ENCODE data around the gene ISG20.
"Not testable (repeated sequence)": the region's sequence is repeated elsewhere in the genome, so short reads cannot be mapped to it uniquely, and the experiment has no call there.

ISG20 gene

GRCh38 chr15:88641959-88642452, 3.2 kb downstream of the ISG20 start:
- Histone ChIP-seq H3K4me2 (ENCODE audit: low read length) (peak overlapping the region; percentile 99), H3K9me3 (ENCODE audit: control insufficient read depth, insufficient read depth, low read length) (no peaks in the 10 kb centered on the region), H3F3A (ENCODE audit: control insufficient read depth, insufficient read depth) (peaks cover 66% of the 10 kb centered on the region), H3K4me3 (ENCODE audit: low read length) (peak overlapping the region; percentile 87), H4K20me1 (ENCODE audit: control insufficient read depth, insufficient read depth, low read depth, low read length) (no peaks in the 10 kb centered on the region), H3K27ac (ENCODE audit: low read depth, low read length) (peak overlapping the region; percentile 97), H3K4me1 (ENCODE audit: control insufficient read depth, low read length) (peaks cover 91% of the 10 kb centered on the region), H3K27me3 (ENCODE audit: control insufficient read depth, low read length) (no peaks in the 10 kb centered on the region), H3K9me2 (replicated peaks; ENCODE audit: control insufficient read depth, low read length) (no peaks in the 10 kb centered on the region), H3K79me2 (ENCODE audit: control insufficient read depth, low read length) (peaks cover 87% of the 10 kb centered on the region), H3K36me3 (ENCODE audit: control insufficient read depth, low read length) (peaks cover 77% of the 10 kb centered on the region)
- TF ChIP-seq EZH2phosphoT487 (IDR thresholded peaks at IDR 0.05; ENCODE audit: borderline replicate concordance, low read length) (no peak), CTCF (IDR thresholded peaks at IDR 0.05; ENCODE audit: low read depth, low read length, poor library complexity, severe bottlenecking) (no peak)

- H3F3A ChIP-seq (ENCODE audit: control insufficient read depth, insufficient read depth) = peaks cover 68% of the 10 kb centered on the region
- not testable (repeated sequence) for H4K20me1 ChIP-seq (ENCODE audit: control insufficient read depth, insufficient read depth, low read depth, low read length); H3K9me3 ChIP-seq (ENCODE audit: control insufficient read depth, insufficient read depth, low read length); H3K27me3 ChIP-seq (ENCODE audit: control insufficient read depth, low read length); H3K9me2 ChIP-seq (replicated peaks; ENCODE audit: control insufficient read depth, low read length)
- H3K4me2 ChIP-seq (ENCODE audit: low read length) = peak overlapping the region; percentile 99
- peak overlapping the region; percentile 97 for H3K27ac ChIP-seq (ENCODE audit: low read depth, low read length)
- peaks cover 78% of the 10 kb centered on the region for H3K36me3 ChIP-seq (ENCODE audit: control insufficient read depth, low read length)
- H3K4me3 ChIP-seq (ENCODE audit: low read length) = peak overlapping the region; percentile 87
- H3K79me2 ChIP-seq (ENCODE audit: control insufficient read depth, low read length) = peaks cover 83% of the 10 kb centered on the region
- H3K4me1 ChIP-seq (ENCODE audit: control insufficient read depth, low read length) = peaks cover 91% of the 10 kb centered on the region
Observed at GRCh38 chr15:88642514-88642913, 3.7 kb downstream of the ISG20 start.

GRCh38 chr15:88644741-88645140, 5.9 kb downstream of the ISG20 start:
- no peaks in the 10 kb centered on the region for H4K20me1 ChIP-seq (ENCODE audit: control insufficient read depth, insufficient read depth, low read depth, low read length)
- H3K4me2 ChIP-seq (ENCODE audit: low read length) = peak overlapping the region; percentile 99
- H3K79me2 ChIP-seq (ENCODE audit: control insufficient read depth, low read length) = peaks cover 83% of the 10 kb centered on the region
- peaks cover 58% of the 10 kb centered on the region for H3F3A ChIP-seq (ENCODE audit: control insufficient read depth, insufficient read depth)
- TF ChIP-seq EZH2phosphoT487 (IDR thresholded peaks at IDR 0.05; ENCODE audit: borderline replicate concordance, low read length) (no peak), CTCF (IDR thresholded peaks at IDR 0.05; ENCODE audit: low read depth, low read length, poor library complexity, severe bottlenecking) (no peak)
- no peaks in the 10 kb centered on the region for H3K9me3 ChIP-seq (ENCODE audit: control insufficient read depth, insufficient read depth, low read length)
- peaks cover 84% of the 10 kb centered on the region for H3K36me3 ChIP-seq (ENCODE audit: control insufficient read depth, low read length)
- H3K27ac ChIP-seq (ENCODE audit: low read depth, low read length) = peak overlapping the region; percentile 97
- no peaks in the 10 kb centered on the region for H3K27me3 ChIP-seq (ENCODE audit: control insufficient read depth, low read length)
- peaks cover 93% of the 10 kb centered on the region for H3K4me1 ChIP-seq (ENCODE audit: control insufficient read depth, low read length)
- no peaks in the 10 kb centered on the region for H3K9me2 ChIP-seq (replicated peaks; ENCODE audit: control insufficient read depth, low read length)
- H3K4me3 ChIP-seq (ENCODE audit: low read length) = peak overlapping the region; percentile 78

GRCh38 chr15:88645171-88646087, 6.6 kb downstream of the ISG20 start:
- Histone ChIP-seq H3K9me2 (replicated peaks; ENCODE audit: control insufficient read depth, low read length) (no peaks in the 10 kb centered on the region), H3K27ac (ENCODE audit: low read depth, low read length) (peak overlapping the region; percentile 97), H3F3A (ENCODE audit: control insufficient read depth, insufficient read depth) (peaks cover 51% of the 10 kb centered on the region), H4K20me1 (ENCODE audit: control insufficient read depth, insufficient read depth, low read depth, low read length) (no peaks in the 10 kb centered on the region), H3K4me2 (ENCODE audit: low read length) (peak overlapping the region; percentile 99), H3K36me3 (ENCODE audit: control insufficient read depth, low read length) (peaks cover 84% of the 10 kb centered on the region), H3K27me3 (ENCODE audit: control insufficient read depth, low read length) (no peaks in the 10 kb centered on the region), H3K4me3 (ENCODE audit: low read length) (peak overlapping the region; percentile 78), H3K9me3 (ENCODE audit: control insufficient read depth, insufficient read depth, low read length) (no peaks in the 10 kb centered on the region), H3K79me2 (ENCODE audit: control insufficient read depth, low read length) (peaks cover 83% of the 10 kb centered on the region), H3K4me1 (ENCODE audit: control insufficient read depth, low read length) (peaks cover 93% of the 10 kb centered on the region)
- TF ChIP-seq CTCF (IDR thresholded peaks at IDR 0.05; ENCODE audit: low read depth, low read length, poor library complexity, severe bottlenecking) (no peak), EZH2phosphoT487 (IDR thresholded peaks at IDR 0.05; ENCODE audit: borderline replicate concordance, low read length) (no peak)
